GM12878 (cell line): ENCODE measurements around the gene DNAAF6. TPM values are rescaled to one million over a fixed set of nuclear protein-coding genes. Genes with fewer than 3 reads are reported as not detected.
"Not testable (repeated sequence)": the region's sequence is repeated elsewhere in the genome, so short reads cannot be mapped to it uniquely, and the experiment has no call there.

Experiments
- ATAC-seq: fragments of 200-7000 bp; cut with Tn5 transposase; 3 replicates; pipeline ENCODE4 v1.9.1; 2020; ENCODE audit warnings: mild to moderate bottlenecking, moderate library complexity
- BruUV-seq: library from RNA; stranded (reverse); fragments of 400-500 nt; replicated peaks from 2 replicates; lab custom pipeline; 2021; lab: Mats Ljungman, UMichigan
- CTCF ChIA-PET: fragments of 300-600 bp; sonication (Branson Sonifier 250); formaldehyde crosslinking; extraction: SDS; loops from one replicate; lab custom pipeline; 2021; ENCODE audit warnings: inconsistent platforms; lab: Yijun Ruan, JAX
- POLR2A ChIA-PET: fragments of 350-600 bp; formaldehyde crosslinking; extraction: SDS; loops from one replicate; lab custom pipeline; 2021; ENCODE audit warnings: inconsistent platforms; lab: Charles Lee
- RAD21 ChIA-PET: fragments of 300-600 bp; sonication (Branson Sonifier 250); formaldehyde crosslinking; loops from one replicate; lab custom pipeline; 2023; ENCODE audit warnings: antibody characterized with exemption; ENCODE audit not compliant: unreplicated experiment; lab: Charles Lee
- SMC1A ChIA-PET: fragments of 300-600 bp; sonication (Branson Sonifier 250); formaldehyde crosslinking; loops from one replicate; lab custom pipeline; 2023; ENCODE audit not compliant: unreplicated experiment, uncharacterized antibody; lab: Charles Lee
- DNase-seq: peaks from one replicate; pipeline ENCODE4 v3.0.0-alpha.2; 2011; ENCODE audit warnings: low read depth, low spot score
- FAIRE-seq: peaks from 3 replicates; lab custom pipeline; 2011; peaks lifted over from hg19 to GRCh38; lab: Jason Lieb, UNC
- H2AFZ ChIP-seq: 2 replicates; pipeline ENCODE4 v1.6.0; 2011; ENCODE audit warnings: low read depth, low read length, control low read depth; ENCODE audit not compliant: control insufficient read depth
- H3K27ac ChIP-seq: 2 replicates; pipeline ENCODE4 v1.5.1; 2011; ENCODE audit warnings: control low read depth; ENCODE audit not compliant: control insufficient read depth, insufficient read depth
- H3K27me3 ChIP-seq, 2 experiments: replicated peaks in 1 of 2; 2 replicates each; pipeline versions ENCODE4 v1.6.0 to v1.6.1; 2011; ENCODE audit warnings: low read length in 1 of 2; ENCODE audit not compliant: control insufficient read depth in 2 of 2, insufficient read depth in 2 of 2
- H3K36me3 ChIP-seq, 2 experiments: 2 replicates each; pipeline ENCODE4 v1.5.1; 2011; ENCODE audit warnings: low read length in 1 of 2; ENCODE audit not compliant: control insufficient read depth in 2 of 2, insufficient read depth in 2 of 2
- H3K4me1 ChIP-seq: 2 replicates; pipeline ENCODE4 v1.6.1; 2011; ENCODE audit warnings: mild to moderate bottlenecking, low read length, moderate library complexity, mixed read lengths; ENCODE audit not compliant: control insufficient read depth, insufficient read depth
- H3K4me2 ChIP-seq: 2 replicates; pipeline ENCODE4 v1.6.0; 2011; ENCODE audit warnings: control low read depth; ENCODE audit not compliant: control insufficient read depth, insufficient read depth
- H3K4me3 ChIP-seq: fragments of 200-600 bp; sonication (generic); 2 replicates; pipeline ENCODE4 v1.5.1; 2016
- H3K79me2 ChIP-seq: 2 replicates; pipeline ENCODE4 v1.6.0; 2011; ENCODE audit warnings: low read length; ENCODE audit not compliant: control insufficient read depth, insufficient read depth
- H3K9ac ChIP-seq: 2 replicates; pipeline ENCODE4 v1.8.0; 2011; ENCODE audit warnings: low read length, control low read depth, mixed read lengths; ENCODE audit not compliant: control insufficient read depth, insufficient read depth
- H3K9me3 ChIP-seq: replicated peaks from 3 replicates; pipeline ENCODE4 v1.5.1; 2011; ENCODE audit warnings: mild to moderate bottlenecking, low read length; ENCODE audit not compliant: control insufficient read depth, insufficient read depth
- H4K20me1 ChIP-seq: 2 replicates; pipeline ENCODE4 v1.6.0; 2011; ENCODE audit not compliant: control insufficient read depth, insufficient read depth
- NR2C1 ChIP-seq: fragments of 450-650 bp; IDR thresholded peaks from 2 replicates; pipeline ENCODE4 v1.6.1; 2017; ENCODE audit warnings: antibody characterized with exemption, mild to moderate bottlenecking, moderate library complexity
- ZNF592 ChIP-seq: fragments of 450-650 bp; IDR thresholded peaks from 2 replicates; pipeline ENCODE4 v1.6.1; 2017; ENCODE audit warnings: mild to moderate bottlenecking, moderate library complexity
- WGBS: methylation state at CpG from one replicate; pipeline ENCODE4 v1.1.6; 2016; ENCODE audit warnings: low lambda C conversion rate; ENCODE audit not compliant: insufficient replicate concordance, insufficient coverage; ENCODE audit errors: missing lambda C conversion rate; 5-methylcytosine and 5-hydroxymethylcytosine counted together
- in situ Hi-C: fragments of 300-500 bp; cut with MboI; formaldehyde crosslinking; loops from 9 replicates; pipeline ENCODE4 v1.14.3; 2018; ENCODE audit warnings: mixed read lengths
- intact Hi-C: fragments of 100-400 bp; cut with micrococcal nuclease; formaldehyde crosslinking; loops from one replicate; pipeline ENCODE4 v1.14.2; 2022; ENCODE audit not compliant: unreplicated experiment
- polyA plus RNA-seq, 11 experiments: library from polyadenylated mRNA; depleted of rRNA in 4 of 11; unstranded in 6 of 11; stranded (reverse) in 5 of 11; fragments of >200 nt; fragmentation: Nextera tagmentation in 4 of 11; fragmentation: Illumina TruSeq in 1 of 11; extraction: Ambion mirVana in 4 of 11; extraction: Trizol in 1 of 11; gene quantifications; 1 replicate in 1 of 11; 2 replicates in 10 of 11; pipeline versions ENCODE4 v1.2.1 to v1.2.3, GENCODE V29; 2011 to 2016; ENCODE audit warnings: inconsistent platforms in 2 of 11, missing spikeins in 2 of 11, low read depth in 1 of 11
- total RNA-seq, 4 experiments: library from RNA; depleted of rRNA in 3 of 4; stranded (reverse); fragments of >200 nt in 3 of 4; fragmentation: Illumina TruSeq in 1 of 4; extraction: Trizol in 1 of 4; gene quantifications; 2 replicates each; pipeline versions ENCODE4 v1.2.1 to v1.2.3, GENCODE V29; 2013 to 2021

The DNAAF6 gene
- total and polyA plus RNA-seq, 10 of the 15 experiments (the other 5 are each of a cell fraction or from before 2014, with no cell fraction given): not detected

GRCh38 chrX:107197319-107197718 lies 9.1 kb upstream of the DNAAF6 start (continued):
- TF ChIP-seq ZNF592 (no peak), NR2C1 (no peak)
- TF ChIP-seq, all 136 proteins: peak for 0

GRCh38 chrX:107198074-107198473 lies 8.3 kb upstream of the DNAAF6 start:
- ATAC-seq, POLR2A ChIA-PET, H3K79me2 ChIP-seq, BruUV-seq, H3K27ac ChIP-seq, FAIRE-seq, H3K9me3 ChIP-seq, H3K36me3 ChIP-seq, H3K9ac ChIP-seq, H4K20me1 ChIP-seq, H3K4me1 ChIP-seq, intact Hi-C loops, in situ Hi-C loops, H3K4me2 ChIP-seq, H3K4me3 ChIP-seq, H2AFZ ChIP-seq, H3K27me3 ChIP-seq, RAD21 ChIA-PET, DNase-seq: not testable (repeated sequence)
- 44% methylated on average over 6 of the region's 6 CpGs for WGBS
- ChIA-PET SMC1A (interaction anchor here (0.8 kb wide), 1 partner anchor 36 kb away, joined by 4 read pairs; no protein-coding TSS in a partner anchor), CTCF (interaction anchor here (1.3 kb wide), 2 partner anchors 13 to 21 kb away, joined by 3 read pairs; no protein-coding TSS in a partner anchor)
